22Rv1 (cell line): ENCODE results near the gene GARIN5B.

Experiments
- CTCF ChIP-seq: fragments of 450-650 bp; IDR thresholded peaks from 2 replicates; pipeline ENCODE4 v1.5.1; 2017; ENCODE audit warnings: mild to moderate bottlenecking
- ZFX ChIP-seq: fragments of 450-650 bp; IDR thresholded peaks from 2 replicates; pipeline ENCODE4 v1.6.1; 2017; ENCODE audit warnings: antibody characterized with exemption, borderline replicate concordance

DNA sequence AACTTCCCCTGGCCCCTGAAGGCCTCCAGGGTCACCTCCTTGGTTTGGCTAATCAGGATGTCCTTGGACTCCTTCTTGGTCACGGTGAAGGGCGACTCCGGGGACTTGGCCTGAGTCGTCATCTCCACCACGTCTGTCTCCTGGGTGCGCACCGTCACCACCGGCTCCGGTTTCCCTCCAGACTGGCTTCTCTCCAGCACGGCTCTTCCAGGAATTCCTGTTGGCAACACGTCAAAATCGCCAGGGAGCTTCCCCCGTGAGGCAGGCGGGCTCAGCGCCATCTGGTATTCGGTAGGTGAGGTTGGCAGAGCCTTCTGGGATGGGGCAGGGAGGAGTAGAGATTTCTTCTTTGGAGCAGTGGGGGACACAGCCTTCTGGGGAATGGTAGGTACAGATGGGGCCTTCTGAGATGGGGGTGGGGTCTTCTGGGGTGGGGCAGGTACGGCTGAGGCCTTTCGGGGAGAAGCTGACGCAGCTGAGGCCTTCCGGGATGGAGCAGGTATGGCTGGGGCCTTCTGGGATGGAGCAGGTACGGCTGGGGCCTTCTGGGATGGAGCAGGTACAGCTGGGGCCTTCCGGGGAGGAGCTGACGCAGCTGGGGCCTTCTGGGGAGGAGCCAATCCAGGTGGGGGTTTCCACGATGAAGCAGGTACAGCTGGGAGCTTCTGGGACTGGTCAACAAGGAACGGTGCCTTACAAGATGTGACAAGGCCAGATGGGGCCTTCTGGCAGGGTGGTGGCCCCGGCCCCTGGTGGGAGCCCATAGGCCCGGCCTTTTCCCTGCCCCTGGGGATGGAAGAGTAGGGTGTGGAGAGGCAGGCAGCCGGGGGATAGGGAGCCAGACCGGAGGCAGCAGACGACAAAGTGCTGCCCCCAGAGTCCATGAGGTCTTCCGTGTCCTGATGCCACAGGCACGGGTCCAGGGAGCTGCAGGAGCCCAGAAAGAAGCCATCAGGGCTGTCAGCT, 3.8 kb downstream of the GARIN5B start:
- TF ChIP-seq CTCF = no peak
- no peak for TF ChIP-seq ZFX
